ENCODE results near the gene UBE2V1.
A peak's percentile ranks its signal among the peaks of the same experiment; 100 is the strongest.

The UBE2V1 gene

GRCh38 chr20:50061151-50062005 lies 51.6 kb downstream of the UBE2V1 start:
- DNase-seq, result no peak

- DNase-seq, result peak in 1 of 2 experiments; percentile 17
Observed at GRCh38 chr20:50058662-50059402, 54.1 kb downstream of the UBE2V1 start.

DNA sequence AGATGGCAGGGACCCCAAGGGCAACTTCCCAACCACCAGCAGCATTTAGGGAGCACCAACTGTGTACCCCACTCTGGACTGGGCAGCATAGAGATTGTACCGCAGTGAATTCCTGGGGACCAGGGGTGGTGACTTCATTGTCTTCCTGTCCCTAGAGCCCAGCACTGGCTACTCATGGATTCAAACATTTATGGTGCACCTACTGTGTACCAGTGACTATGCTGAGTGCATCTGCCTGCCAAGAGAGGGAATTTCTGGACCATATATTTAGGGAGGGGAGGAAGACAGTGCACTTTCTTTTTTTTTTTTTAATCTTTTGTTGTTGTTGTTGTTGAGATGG lies 55.3 kb downstream of the UBE2V1 start:
- DNase-seq, result no peak

DNA sequence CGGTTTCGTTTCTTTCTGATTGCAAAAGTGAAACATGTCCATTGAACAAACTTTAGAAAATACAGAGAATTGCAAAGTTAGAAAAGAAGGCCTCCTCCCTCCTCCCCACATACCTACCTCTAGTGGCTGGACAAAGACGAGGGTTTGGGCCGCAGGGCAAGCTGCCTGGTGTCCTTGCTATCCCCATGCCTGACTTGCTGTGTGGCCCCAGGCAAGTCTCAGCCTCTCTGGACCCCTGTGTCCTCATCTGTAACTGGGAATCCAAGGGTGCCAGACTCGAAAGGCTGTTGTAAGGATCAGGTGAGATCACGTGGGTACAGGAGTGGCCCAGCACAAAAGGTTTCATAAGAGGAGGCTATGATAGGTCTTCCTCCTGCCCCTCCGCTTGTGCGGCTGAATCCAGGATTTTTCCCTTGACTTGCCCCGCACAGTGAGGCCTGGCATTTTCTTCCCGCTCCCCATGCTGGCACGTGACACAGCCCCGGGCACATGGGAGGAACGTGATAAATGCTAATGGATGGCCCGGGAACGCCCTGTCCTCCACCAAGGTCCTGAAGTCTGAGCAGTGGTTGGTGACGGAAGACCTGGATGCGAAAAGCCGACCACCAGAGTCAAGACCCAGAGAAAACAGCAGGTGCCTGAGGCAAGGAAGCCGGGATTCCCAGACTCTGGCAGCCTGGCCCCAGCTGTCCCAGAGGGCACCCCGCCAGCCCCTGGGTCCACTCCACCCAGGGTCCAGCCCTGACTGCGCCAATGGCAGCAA lies 55.8 kb downstream of the UBE2V1 start:
- no peak for DNase-seq

DNA sequence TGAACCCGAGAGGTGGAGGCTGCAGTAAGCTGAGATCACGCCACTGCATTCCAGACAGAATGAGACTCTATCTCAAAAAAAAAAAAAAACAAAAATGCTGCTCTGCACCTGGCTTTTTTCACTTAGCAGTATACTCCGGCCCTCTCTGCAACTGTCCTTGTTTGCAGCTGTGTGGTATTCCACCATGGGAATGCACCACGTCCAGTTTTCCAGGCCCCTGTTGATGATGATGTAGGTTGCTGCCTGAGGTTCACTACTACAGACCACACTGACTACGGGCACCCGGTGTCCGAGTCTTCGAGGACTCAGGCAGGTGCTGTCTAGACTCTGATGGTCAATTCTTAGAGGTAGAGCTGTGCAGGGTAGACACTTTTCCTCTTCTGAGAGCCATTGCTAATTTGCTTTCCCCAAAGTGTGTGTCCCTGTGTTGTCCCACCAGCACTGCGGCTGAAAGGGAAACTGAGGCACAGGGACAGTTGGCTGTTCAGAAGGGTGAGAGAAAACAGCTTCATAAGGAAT lies 56.5 kb downstream of the UBE2V1 start:
- no peak for DNase-seq

DNA sequence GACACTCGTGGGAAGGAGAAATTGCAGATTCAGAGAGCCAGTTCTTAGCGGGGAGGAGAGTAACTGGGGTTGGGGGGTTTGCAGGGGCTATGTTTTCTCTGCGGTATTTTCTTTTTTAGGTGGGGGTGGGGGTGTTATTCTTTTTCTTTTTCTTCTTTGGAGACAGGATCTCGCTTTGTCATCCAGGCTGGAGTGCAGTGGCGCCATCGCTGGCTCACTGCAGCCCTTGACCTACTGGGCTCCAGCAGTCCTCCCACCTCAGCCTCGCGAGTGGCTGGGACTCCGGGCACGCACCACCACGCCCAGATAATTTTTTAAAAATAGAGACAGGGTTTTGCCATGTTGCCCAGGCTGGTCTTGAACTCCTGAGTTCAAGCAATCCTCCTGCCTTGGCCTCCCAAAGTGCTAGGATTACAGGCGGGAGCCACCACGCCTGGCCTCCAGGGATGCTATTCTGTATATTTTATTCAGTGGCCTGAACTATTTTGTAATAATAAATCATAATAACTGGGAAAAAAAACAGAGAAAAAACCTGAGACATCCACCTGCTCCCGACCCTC lies 57.3 kb downstream of the UBE2V1 start:
- DNase-seq, result no peak

DNA sequence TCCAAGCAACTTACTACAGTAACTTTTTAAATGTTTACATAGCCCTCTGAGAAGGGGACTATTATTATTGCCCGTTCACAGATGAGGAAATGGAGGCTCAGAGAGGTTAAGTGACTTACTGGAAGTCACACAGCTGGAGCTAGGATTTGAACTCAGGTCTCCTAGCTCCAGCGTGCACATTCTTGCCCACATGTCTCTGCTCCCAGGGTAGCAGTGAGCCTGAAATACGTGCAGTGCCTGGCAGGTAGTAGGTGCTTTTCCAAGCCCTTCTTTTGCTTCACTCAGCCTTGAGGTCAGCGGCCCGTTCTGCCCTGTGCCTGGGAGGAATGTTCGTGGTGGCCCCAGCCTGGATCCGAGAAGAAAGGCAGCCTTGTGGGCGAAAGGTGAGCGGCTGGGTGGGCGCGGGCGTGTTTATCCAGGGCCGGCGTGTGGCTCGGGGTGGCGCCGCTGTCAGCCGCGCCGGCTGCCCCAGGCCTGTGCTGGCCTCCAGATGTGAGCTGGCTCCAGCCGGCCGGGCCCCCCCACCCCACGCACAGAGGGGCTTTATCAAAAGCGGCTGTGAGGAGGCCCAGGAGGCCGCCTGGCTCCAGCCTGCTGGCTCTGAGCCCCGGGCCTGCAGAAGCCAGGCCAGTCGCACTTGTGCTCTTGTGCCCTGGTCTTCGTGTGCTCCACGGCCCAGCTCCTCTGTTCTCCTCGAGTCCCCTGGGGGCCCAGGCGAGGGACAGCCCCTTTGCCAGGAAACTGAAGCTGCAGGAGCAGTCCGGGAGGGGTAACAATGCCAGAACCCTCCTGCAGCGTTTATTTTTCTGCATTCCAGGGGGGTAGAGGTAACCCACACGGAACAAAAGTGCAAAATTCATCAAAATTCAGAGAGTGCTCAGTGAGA lies 58.1 kb downstream of the UBE2V1 start:
- no peak for DNase-seq

- no peak for DNase-seq
Observed at GRCh38 chr20:50054231-50054547, 58.8 kb downstream of the UBE2V1 start.

DNA sequence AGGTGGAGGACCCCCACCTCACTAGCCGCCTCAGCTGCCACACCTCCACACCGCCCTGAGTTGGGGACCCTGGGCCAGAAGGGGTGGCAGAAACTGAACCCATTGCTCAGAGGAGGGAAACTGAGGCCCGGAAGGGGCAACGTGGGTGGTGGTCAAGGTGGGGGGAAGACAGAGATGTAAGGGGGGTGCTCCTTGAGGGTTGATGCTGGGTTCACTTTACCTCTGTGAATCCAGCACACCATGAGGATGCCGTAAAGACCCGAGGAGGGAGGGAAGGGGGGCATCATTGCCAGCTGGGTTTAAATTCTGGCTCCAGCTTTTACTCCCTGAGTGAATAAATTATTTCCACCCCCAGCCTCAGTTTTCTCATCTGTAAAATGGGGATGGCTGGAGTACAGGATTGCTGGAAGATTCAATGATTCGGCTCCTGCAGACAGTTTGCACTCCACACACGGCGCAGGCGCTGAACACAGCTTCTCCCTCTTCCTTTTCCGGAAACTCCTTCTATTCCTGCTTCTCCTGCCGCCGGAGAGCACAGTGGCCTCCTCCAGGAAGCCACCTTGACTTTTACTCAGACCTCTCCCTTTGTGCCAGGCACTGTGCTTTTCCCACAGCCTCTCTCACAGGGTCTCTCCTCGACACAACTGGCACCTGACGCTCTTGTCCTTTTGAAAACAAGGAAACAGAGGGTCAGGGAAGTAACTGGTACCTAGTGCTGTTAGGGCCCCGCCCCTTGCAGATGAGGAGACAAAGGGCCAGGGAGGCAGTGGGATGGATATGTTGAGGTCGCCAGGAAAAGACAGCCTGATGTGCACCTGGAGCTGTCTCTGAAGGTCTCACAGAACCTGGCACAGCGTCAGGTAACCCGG lies 59.4 kb downstream of the UBE2V1 start:
- no peak for DNase-seq

- no peak for DNase-seq
Observed at GRCh38 chr20:50052550-50053361, 60.2 kb downstream of the UBE2V1 start.

GRCh38 chr20:50050660-50051308 lies 62.2 kb downstream of the UBE2V1 start:
- no peak for DNase-seq

GRCh38 chr20:50050214-50050613 lies 62.7 kb downstream of the UBE2V1 start:
- DNase-seq, result no peak

GRCh38 chr20:50049442-50050026 lies 63.4 kb downstream of the UBE2V1 start:
- no peak for DNase-seq

DNA sequence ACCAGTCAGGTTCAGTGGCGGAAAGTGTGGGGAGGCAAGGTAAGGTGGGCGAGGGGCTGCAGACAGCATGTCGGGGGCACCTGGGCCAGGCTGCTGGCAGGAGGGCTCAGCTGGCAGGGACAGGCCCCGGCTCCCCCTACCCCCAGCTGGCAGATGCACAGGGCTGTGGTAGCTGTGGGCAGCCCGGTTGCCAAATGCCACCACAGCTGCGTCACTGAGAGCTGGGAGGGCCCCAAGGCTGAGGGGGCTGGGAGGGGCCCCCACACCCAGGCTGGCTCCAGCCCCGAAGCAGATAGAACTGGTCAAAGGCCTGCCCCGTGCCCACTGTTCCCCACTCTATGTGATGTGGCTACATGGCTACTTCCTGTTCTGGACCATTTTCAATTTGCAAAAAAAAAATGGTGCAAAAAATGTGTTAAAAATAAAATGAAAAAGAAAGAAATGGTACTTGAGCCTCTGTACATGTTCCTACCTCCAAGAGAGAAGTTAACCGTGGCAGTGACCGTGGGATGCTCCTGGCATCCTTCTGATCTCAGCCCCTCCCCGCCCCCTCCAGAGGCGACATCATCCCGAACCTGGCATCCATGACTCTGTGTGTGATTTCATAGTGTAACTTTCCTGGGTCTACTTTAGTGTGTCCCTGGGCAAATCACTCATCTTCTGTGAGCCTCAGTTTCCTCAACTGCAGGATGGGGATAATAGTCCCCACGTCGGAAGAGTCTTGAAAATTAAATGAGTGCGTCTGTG lies 64.4 kb downstream of the UBE2V1 start:
- no peak for DNase-seq

DNA sequence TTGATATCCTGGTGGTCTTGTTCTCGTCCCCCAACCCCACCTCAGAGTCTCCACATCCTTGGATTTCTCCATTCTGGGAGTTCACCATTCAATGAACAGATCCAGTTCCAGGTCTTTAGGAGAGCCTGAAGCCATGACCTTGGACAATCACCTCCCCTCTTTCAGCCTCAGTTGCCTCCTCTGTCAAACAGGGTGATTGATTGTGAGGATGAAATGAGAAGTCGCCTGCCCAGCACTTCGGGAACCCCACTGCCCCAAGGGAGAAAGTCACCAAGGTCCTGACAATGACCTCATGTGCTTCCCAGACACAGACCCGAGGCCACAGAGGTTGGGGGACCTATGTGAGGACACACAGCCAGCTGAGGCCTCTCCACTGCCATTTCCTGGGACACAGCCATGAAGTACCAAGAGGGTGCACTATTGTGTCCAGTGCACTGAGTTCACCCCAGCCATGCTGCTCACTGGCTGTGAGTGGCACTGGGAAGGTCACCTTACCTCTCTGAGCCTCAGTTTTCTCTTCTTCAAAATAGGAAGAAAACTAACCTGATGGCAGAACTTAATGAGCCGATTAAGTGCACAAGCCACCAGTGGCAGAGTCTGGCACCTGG lies 68.5 kb downstream of the UBE2V1 start:
- no peak for DNase-seq

GRCh38 chr20:50043573-50044352 lies 69.2 kb downstream of the UBE2V1 start:
- no peak for DNase-seq
